ENCODE data around the gene TMEM132C.

The TMEM132C gene

GRCh38 chr12:128353301-128353700, 86.3 kb downstream of the TMEM132C start:
- DNase-seq = no peak

GRCh38 chr12:128356547-128356946, 89.6 kb downstream of the TMEM132C start:
- DNase-seq = no peak

GRCh38 chr12:128361400-128361995, 94.5 kb downstream of the TMEM132C start:
- DNase-seq = no peak

- no peak for DNase-seq
Observed at GRCh38 chr12:128365032-128365431, 98.1 kb downstream of the TMEM132C start.

- no peak for DNase-seq
Observed at GRCh38 chr12:128365651-128366231, 98.8 kb downstream of the TMEM132C start.

DNA sequence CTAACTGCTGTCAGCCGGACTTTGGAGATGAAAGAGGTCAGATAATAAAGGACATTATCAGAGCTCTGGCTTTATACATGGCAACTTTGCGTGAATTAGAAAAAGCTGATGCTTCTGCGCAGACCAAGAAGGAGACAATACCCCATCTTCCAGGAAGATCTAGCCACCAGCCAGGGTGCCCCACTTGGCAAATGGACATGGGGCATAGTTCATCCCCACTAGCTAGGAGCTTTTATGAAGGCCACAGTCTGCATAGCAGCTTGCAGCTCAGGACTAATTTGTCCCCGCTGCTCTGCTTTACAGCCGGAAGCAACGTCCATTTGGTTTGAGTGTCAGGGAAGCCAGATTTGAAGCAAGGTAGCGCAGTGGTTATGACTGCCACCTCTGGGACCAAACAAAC, 101.0 kb downstream of the TMEM132C start:
- no peak for DNase-seq

GRCh38 chr12:128381541-128381940, 114.6 kb downstream of the TMEM132C start:
- no peak for DNase-seq

DNA sequence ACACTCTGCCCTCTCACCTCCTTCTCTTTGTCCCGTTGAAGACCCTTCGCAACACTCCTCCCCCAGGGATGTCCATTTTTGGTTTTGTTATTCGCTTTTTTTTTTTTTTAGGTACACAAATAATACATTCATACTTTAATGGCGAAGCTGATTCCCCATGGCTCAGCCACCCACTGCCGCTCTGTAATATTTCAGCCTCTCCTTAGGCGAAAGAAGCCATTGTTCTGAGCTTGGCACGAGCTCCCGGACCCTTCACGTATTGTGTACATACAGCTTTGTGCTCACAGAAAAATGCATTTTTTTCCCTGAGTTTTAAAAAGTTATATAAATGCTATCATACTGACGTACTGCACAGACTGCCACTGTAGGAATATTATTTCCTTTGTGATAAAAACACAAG, 115.0 kb downstream of the TMEM132C start:
- DNase-seq = no peak

DNA sequence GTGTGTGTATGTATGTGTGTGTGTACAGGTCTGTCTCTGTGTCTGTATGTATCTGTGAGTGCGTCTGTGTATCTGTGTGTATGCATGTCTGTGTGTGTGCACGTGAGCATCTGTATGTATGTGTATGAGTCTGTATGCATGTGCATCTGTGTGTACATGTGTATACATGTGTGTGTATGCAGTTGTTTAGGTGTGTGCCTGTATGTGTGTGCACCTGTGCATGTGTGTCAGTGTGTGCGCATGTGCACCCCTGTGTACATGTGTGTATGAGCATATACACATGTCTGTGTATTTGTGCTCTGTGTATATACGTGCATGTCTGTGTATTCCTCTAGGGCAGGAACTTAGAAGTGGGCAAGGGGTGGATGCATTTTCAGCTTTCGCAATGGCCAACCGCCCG, 116.0 kb downstream of the TMEM132C start:
- DNase-seq = no peak

GRCh38 chr12:128383357-128383937, 116.5 kb downstream of the TMEM132C start:
- DNase-seq = no peak

DNA sequence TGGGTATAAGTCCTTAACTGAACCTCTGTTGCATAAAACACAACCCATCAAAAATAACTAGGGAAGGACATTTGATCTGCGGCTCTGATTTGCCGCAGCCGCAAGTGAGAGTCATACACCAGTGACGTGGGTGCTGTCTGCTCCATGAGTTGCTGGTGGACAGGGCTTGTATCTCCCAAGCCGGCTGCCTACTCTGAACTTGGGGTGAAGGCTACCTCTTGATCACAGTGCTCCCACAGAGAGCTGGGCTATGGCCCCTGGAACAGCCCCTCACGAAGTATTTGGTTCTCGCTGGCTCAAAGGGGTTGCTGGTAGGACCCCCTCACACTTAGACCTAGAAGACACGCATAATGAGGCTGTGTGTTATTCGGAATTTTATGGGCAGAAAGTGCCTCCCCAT, 118.8 kb downstream of the TMEM132C start:
- DNase-seq = no peak

- DNase-seq = no peak
Observed at GRCh38 chr12:128387811-128388422, 120.9 kb downstream of the TMEM132C start.

DNA sequence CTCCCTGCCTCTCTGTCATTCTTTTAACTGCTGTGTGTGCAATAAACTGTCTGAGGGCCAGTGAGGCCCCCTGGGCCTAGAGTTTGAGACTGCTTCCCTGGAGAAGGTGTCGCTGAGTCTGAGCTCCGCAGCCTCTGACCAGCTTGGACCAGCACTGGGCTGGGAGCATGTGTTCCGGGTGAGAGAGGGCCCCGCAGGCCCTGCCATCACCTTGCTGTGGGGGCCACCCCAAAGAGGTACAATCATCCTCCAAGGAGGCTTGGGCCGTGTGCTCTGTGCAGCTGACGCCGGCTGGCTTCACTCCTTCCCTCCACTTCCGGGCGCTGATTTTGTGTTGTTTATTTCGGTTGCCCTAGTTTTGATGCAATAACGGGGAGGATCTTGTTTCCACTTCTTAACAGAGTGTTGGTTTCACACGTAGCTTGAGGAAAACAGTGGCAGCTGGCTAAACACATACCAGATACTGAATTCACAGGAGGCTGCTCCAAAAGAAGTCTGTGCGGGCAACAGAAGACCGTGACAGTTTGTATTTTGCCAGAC, 121.6 kb downstream of the TMEM132C start:
- DNase-seq = no peak

DNA sequence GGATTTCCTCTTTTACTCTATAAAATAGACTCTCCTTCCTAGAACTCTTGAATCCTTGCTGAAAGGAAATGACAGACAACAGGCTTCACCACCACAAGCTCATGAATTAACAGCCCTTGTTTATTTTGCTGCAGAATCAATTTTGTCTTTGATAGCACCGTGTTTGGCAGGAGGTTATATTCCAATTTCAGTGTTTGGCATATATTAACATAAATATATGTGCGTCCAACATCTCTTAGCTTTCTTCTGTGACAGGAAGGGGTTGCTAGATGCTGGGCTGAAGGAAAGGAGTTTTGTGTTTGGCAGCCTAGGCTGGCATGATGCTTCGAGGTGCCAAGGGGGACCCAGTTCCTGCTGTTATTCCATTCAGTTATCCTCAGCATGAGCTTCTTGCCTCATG, 126.4 kb downstream of the TMEM132C start:
- no peak for DNase-seq

GRCh38 chr12:128394137-128394536, 127.2 kb downstream of the TMEM132C start:
- no peak for DNase-seq

DNA sequence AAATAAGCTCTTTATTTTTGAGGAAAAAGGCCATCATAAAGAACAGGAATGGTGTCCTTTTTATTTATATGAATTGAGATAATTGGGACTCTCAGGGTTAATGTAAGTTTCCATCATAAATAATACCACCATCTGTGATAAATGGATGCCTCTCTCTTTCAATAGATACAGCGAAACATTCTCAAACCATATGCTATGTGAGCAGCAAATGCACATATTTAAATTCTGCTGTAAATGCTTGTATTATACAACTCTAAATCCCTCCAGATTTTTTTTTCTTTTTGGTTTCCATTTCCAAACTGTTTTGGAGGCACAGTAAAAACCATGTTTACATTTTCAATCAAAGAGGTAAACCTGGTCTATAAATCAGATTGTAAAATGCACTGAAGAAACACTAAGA, 132.3 kb downstream of the TMEM132C start:
- DNase-seq = no peak

GRCh38 chr12:128402486-128403243, 135.7 kb downstream of the TMEM132C start:
- DNase-seq = no peak

DNA sequence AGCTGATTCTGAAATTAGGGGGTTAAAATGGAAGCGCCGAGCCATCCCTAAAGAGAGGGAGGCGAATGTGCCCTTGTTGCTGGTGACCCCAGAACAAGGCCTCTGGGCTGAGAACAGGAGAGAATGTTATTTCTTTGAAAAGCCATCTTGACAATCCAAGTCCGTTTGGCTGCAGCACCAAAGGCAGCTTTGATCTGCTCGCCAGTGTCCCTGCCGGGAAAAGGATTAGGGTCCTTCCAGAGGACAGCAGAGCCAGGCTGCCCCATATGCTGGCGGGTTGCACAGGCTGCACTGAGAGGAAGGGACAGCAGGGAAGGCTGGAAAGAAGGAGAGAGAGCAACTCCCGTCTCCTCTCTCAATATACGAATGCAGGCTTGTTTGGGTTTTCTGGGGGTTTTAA, 141.7 kb downstream of the TMEM132C start:
- DNase-seq = no peak

DNA sequence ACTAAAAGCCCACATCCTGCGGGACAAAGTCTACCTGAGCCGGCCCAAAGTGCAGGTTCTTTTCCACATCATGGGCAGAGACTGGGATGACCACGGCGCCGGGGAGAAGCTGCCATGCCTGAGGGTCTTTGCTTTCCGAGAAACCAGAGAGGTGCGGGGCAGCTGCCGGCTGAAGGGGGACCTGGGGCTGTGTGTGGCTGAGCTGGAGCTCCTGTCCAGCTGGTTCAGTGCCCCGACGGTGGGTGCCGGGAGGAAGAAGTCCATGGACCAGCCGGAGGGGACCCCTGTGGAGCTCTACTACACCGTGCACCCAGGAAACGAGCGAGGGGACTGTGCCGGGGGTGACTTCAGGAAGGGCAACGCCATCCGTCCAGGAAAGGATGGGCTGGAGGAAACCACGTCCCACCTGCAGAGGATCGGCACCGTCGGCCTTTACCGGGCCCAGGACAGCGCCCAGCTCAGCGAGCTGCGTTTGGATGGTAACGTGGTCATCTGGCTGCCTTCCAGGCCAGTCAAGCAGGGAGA, 148.1 kb downstream of the TMEM132C start:
- no peak for DNase-seq

DNA sequence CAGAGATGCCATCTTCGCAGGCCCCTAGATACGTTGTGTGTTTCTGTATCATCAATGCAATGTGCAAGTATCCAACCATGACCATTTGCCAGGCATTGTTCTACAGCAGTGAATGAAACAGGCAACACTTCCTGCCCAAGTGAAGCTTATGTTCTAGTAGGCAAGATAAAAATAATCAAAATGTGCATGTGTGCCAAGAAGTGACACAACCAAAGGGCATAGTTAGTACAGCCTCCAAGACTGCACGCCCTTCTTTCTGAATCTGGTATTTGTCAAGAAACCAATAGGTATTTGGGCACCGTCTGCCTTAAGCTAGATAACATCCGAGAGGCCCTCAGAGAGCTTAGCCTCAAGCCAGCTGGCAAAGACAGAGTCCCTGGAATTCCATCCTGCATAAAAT, 152.0 kb downstream of the TMEM132C start:
- no peak for DNase-seq

- DNase-seq = no peak
Observed at GRCh38 chr12:128420163-128420562, 153.2 kb downstream of the TMEM132C start.

DNA sequence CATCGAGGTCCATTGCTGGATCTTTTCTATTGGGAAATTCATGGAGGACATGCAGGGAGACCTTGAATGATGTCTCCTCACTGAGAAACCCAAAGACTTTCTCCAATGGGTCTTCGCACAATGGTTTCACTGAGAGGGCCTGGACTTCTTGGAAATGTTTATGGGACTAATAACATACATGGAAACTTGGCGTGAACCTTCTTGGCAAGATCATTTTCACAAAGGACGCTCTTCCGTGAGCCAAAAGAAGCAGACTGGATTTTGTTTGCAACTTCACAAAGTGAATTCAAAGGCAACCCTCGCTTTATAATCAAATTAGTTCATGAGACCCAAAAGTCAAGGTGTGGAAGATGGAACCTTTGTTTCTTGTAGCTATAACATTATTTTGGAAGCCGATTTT, 154.4 kb downstream of the TMEM132C start:
- DNase-seq = no peak

DNA sequence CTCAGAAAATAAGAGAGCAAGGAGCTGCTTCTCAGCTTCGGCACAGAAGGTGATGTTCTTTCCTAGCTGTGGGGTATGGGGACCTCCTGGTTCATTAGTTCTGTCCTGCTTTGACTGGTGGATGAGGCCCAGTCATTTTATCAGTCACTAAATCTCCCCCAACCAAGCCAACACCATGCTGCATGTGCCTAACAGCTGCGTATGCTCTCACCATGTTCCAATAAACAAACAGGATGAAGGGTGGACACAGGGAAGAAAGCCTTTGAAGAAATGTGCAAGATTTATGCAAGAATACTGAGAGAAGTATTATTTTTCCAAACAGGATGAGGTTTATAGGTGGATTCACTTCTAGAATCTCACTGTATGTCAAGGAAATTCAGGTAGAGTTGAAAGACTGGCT, 156.2 kb downstream of the TMEM132C start:
- DNase-seq = no peak
